ENCODE data around the gene HEY2.

DNA sequence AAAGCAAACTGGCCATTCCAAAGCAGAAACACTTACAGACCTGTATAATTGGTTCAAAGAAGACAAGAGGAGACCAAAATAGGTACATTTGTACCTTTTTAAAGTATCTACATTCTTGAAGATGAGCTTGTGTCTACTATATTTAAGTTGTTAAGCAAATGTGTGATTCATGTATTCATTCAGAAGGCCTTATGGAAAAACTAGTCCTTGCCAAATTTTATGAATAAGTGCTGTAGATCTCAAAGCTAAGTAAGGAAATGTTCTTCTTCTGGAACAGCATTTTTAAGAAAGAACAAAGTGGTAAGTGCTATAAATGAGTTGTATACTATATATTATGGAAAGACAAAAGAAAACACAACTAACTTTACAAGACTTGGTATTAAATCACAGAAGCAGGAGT is 22.2 kb upstream of the HEY2 start:
- TF ChIP-seq, protein P1, sequence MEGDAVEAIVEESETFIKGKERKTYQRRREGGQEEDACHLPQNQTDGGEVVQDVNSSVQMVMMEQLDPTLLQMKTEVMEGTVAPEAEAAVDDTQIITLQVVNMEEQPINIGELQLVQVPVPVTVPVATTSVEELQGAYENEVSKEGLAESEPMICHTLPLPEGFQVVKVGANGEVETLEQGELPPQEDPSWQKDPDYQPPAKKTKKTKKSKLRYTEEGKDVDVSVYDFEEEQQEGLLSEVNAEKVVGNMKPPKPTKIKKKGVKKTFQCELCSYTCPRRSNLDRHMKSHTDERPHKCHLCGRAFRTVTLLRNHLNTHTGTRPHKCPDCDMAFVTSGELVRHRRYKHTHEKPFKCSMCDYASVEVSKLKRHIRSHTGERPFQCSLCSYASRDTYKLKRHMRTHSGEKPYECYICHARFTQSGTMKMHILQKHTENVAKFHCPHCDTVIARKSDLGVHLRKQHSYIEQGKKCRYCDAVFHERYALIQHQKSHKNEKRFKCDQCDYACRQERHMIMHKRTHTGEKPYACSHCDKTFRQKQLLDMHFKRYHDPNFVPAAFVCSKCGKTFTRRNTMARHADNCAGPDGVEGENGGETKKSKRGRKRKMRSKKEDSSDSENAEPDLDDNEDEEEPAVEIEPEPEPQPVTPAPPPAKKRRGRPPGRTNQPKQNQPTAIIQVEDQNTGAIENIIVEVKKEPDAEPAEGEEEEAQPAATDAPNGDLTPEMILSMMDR (IDR thresholded peaks at IDR 0.05; ENCODE audit: low read length), result no peak
- no peak for TF ChIP-seq EZH2 (optimal IDR thresholded peaks at IDR 0.05; ENCODE audit: low read depth, low read length)
